Ammon's horn (tissue), 1 donor: Measurements from ENCODE around the gene HOXA6.
A peak's percentile ranks its signal among the peaks of the same experiment; 100 is the strongest.

Experiments used
- DNase-seq: peaks from one replicate; pipeline ENCODE4 v3.0.0-alpha.2; 2016; ENCODE audit warnings: low spot score

HOXA6 gene

GRCh38 chr7:27161214-27161720 lies 13.7 kb upstream of the HOXA6 start:
- peak; percentile 12 for DNase-seq

GRCh38 chr7:27160546-27161213 lies 13.1 kb upstream of the HOXA6 start:
- DNase-seq, result peak; percentile 89

DNA sequence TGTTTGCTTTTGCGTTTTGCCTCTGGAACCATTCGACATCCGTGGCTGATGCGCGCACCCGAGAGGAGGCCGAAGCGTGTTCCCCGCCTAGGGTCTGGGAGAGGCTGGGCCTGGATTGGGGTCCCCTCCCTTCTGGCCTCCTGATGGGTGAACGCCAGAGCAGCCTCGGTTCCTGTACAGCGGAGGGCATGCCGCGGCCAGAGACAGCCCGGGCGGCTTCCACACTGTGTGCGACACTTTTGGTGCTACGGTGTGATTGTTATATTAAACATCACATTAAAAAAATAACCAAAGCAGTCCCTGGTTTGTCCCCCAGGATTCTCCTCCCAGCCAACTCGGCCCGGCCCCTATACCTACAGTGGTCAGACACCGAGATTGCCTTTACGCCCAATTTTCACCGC lies 12.6 kb upstream of the HOXA6 start:
- DNase-seq, result no peak

GRCh38 chr7:27159266-27160144 lies 11.9 kb upstream of the HOXA6 start:
- DNase-seq, result no peak

GRCh38 chr7:27158436-27159265 lies 11.1 kb upstream of the HOXA6 start:
- DNase-seq, result no peak

GRCh38 chr7:27157702-27158431 lies 10.3 kb upstream of the HOXA6 start:
- no peak for DNase-seq

DNA sequence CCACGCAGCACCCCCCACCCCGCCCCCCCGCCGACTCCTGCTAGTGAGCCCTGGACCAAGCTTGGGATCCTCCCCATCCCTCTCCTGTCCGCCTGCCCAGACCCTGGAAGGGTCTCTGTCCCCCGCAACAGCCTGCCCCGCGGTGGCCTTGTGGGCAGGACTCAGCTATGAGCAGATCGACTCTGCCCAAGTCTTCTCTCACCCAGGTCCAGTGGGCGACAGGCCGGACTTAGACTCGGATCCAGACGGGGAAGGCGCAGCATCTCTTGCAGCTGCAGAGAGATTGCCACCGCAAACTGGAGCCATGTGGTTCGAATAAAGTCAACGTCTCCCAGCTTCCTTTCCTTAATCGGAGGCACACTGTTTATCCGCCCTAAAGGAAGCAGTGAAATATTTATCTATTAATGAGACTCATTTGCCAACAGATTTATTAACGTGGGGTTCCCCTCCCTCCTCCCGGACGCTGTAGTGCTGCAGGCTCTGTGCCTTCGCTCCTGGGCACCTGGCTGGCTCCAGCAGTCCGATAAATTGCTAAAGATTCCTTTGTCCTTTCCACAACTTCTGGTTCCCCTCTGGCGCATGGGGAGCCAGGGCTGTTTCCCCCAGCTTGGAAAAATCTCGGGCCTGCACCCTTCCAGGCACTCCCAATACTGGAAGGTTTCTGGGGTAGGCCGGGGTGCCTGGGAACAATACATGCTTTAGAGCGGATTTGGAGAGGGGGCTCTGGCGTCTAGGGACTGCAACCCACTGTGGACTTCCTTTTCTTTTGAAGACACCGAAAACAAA lies 9.5 kb upstream of the HOXA6 start:
- DNase-seq, result no peak

GRCh38 chr7:27156508-27156898 lies 8.9 kb upstream of the HOXA6 start, which contains the start of gene HOXA7:
Gene HOXA7 (minus strand): TSS chr7:27156675. CDS start chr7:27156545, 130 bp downstream.
- no peak for DNase-seq

- no peak for DNase-seq
These were observed 8.4 kb upstream of the HOXA6 start for GRCh38 chr7:27155816-27156507.

DNA sequence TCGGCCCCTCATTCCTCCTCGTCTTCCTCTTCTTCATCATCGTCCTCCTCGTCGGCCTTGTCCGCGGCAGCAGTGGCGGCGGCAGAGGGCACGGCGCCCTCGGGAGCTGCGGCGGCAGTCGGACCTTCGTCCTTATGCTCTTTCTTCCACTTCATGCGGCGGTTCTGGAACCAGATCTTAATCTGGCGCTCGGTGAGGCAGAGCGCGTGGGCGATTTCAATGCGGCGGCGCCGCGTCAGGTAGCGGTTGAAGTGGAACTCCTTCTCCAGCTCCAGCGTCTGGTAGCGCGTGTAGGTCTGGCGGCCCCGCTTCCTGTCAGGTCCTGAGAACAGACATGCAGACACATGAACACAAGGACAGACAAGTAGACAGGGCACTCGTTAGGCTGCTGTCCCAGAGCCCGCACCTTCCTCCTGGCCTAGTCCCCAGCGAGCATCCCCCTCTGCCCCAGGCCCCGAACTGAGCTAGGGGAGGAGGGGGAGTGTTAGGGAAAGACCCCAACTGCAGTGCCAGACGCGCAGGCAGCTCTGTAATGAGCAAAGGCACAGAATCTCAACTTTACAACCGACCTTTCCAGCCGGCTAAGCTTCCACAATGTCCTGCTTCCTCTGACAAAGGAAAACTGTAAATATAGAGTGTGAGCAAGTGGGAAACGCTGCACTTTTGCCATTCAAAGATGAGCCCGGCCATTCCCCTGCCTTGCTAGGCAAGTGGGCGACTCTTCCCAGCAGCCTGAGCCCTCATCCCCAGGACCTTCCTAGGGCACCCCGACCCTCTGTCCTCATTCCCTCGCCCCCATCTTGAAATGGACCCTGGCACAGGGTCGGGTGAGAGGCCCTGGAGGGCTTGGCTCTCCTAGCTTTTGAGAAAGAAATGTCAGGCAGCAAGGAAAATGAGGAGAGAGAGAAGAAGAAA lies 7.6 kb upstream of the HOXA6 start:
- no peak for DNase-seq

GRCh38 chr7:27154369-27154768 lies 6.8 kb upstream of the HOXA6 start:
- no peak for DNase-seq

GRCh38 chr7:27153526-27153925 lies 6.0 kb upstream of the HOXA6 start:
- no peak for DNase-seq

DNA sequence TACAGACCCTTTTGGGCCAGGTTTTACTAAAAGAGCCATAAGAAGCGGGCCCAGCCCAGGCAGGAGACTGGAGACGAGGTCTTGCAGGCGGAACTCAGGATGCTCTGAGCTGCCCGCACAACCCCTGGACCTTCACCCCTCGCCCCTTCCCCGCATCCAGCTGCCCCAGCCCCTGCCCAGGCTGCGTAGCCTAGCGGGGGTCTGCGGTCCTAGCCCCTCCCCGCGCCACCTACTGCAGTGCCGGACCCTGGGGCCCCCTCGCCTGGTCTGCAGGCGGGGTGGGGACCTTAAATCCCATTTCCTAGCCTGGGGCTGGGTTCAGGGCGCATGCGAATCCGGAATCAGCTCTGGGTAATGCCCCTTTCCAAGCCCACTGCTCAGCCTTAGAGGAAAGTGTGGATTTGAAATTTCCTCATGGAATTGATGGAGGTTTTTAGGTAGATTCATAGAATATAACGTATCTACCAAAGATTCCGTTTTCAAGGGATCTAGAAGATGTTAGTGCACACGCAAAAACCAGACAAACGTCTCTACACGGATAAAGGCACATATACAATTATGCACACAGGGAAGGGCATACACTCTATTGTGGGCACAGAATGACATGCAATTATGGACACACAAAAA lies 5.4 kb upstream of the HOXA6 start:
- DNase-seq, result no peak

DNA sequence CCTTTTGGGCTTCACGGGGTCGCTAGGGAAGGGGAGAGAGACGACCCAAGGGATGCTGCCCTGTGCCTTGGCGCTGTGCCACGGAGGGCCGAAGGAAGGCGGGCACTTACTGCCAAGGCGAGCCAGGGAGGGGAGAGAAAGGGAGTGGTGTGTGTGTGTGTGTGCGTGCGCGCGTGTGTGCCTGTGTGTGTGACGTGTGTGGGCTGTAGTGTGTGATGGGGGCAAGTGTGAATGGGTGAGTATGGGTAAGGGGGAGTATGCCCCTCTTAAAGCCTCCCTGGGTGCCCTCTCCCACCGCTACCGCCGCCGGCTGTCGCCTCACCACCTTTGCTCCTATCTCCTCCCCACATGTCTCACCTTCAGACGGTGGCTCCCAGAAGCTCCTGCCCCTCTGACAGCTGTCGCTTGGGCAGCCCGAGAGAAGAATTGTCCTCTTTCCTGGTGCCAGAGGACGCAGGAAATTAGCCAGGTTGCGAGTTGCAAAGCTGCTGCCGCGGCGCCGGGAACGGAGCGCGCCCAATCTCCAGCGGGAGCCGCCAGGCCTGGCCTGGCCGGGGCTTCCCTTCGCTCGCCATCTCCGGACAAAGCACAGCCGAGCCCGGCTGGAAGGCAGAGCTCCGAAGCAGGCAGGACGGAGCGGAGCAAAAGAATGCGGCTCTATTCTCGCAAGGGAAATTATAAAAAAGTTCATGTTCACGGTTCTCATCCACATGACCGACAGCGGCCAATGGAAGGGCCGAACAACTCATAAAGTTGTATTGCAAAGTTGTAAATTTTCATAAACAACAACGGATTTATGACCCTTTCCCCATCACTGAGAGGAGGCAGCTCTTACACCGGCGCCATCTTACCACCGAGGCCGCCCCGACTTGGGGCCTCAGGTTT lies 4.6 kb upstream of the HOXA6 start, which contains the start of gene HOXA3:
Gene HOXA3, minus strand, starts transcription at position 653 of the 885 bp plus-strand sequence. CDS start 41,943 bp downstream, outside the sequence.
- DNase-seq, result no peak

DNA sequence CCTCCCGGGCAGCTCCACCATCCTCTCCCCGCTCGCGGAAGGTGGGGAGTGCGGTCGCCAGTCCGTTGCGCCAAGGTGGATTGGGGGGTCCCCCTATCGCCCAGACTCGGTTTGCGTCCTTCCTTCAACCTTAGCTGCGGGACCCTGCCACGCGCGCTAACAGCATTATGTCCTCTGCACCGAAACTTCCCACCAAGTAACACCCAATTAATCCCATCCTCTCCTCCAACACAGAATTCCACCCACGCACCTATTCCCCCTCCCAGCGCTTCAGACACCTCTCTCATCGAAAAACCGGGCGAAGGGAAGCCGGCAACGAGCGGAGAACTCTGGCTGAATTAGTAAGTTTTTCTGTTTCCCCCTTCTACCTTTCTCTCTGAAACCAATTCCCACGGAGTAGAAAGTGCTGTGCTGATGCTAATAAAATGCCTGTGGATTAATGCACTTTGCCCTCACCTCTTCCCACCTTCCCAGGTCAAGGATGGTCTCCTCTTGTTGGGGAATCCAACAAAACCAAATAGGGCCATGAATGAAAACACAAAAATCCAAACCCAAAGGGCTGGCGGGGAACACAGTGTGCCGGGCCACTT lies 3.9 kb upstream of the HOXA6 start:
- no peak for DNase-seq

GRCh38 chr7:27150568-27151340 lies 3.2 kb upstream of the HOXA6 start:
- DNase-seq, result peak; percentile 54
